Body of pancreas (tissue), 4 donors: Measurements from ENCODE around the gene RHAG. TPM values are rescaled to one million over a fixed set of nuclear protein-coding genes. Genes with fewer than 3 reads are reported as not detected.
"Not testable (repeated sequence)": the region's sequence is repeated elsewhere in the genome, so short reads cannot be mapped to it uniquely, and the experiment has no call there.

ENCODE experiments used
- ATAC-seq: fragments of 150-250 bp; one replicate; pipeline ENCODE4 v1.9.1; 2016
- DNase-seq, 4 donors: peaks; one replicate each; pipeline ENCODE4 v3.0.0-alpha.2; 2019
- H3K27ac ChIP-seq, 4 donors: fragments of 200-600 bp; sonication (generic); 1 replicate in 3 of 4; 2 replicates in 1 of 4; pipeline versions ENCODE4 v1.5.1 to v1.6.1; 2016 to 2019; ENCODE audit warnings: mild to moderate bottlenecking in 1 of 4, mixed read lengths in 1 of 4, moderate library complexity in 1 of 4
- H3K27me3 ChIP-seq, 2 donors: fragments of 200-600 bp; sonication (generic); one replicate each; pipeline ENCODE4 v1.6.0; 2016; ENCODE audit warnings: mild to moderate bottlenecking in 1 of 2
- H3K36me3 ChIP-seq, 2 donors: fragments of 200-600 bp; sonication (generic); replicated peaks in 1 of 2; 2 replicates each; pipeline ENCODE4 v1.5.1; 2016; ENCODE audit warnings: low read depth in 2 of 2; ENCODE audit not compliant: insufficient read depth in 1 of 2
- H3K4me1 ChIP-seq: fragments of 200-600 bp; sonication (generic); one replicate; pipeline ENCODE4 v1.6.0; 2016
- H3K4me3 ChIP-seq, 2 donors: fragments of 200-600 bp; sonication (generic); 1 replicate in 1 of 2; 2 replicates in 1 of 2; pipeline ENCODE4 v1.5.1; 2016 to 2019
- H3K9me3 ChIP-seq, 3 donors: fragments of 200-600 bp; sonication (generic); 1 replicate in 2 of 3; 2 replicates in 1 of 3; pipeline ENCODE4 v1.5.1; 2016
- CTCF ChIP-seq, 7 experiments: fragments of 450-650 bp in 4 of 7; fragments of 200-600 bp in 3 of 7; sonication (generic) in 3 of 7; IDR thresholded peaks; one replicate each; pipeline ENCODE4 v1.5.1; 2016 to 2019; ENCODE audit warnings: antibody characterized with exemption in 7 of 7
- POLR2A ChIP-seq, 3 donors: fragments of 450-650 bp; IDR thresholded peaks; one replicate each; pipeline ENCODE4 v1.6.1; 2016; ENCODE audit warnings: antibody characterized with exemption in 3 of 3, mild to moderate bottlenecking in 2 of 3
- WGBS, 2 donors: methylation state at CpG; one replicate each; pipeline ENCODE4 v1.1.5; 2017; 5-methylcytosine and 5-hydroxymethylcytosine counted together
- intact Hi-C: fragments of 100-400 bp; cut with DNase I; formaldehyde crosslinking; loops from one replicate; pipeline ENCODE4 v1.15.1; 2023
- total RNA-seq, 2 donors: library from RNA; depleted of rRNA; stranded (reverse); fragments of >200 nt; gene quantifications; one replicate each; pipeline ENCODE4 v1.1.0, GENCODE V29; 2016

RHAG gene
- total RNA-seq, 2 donors from 2014 or later = not detected

- ATAC-seq = no peak
- H3K27ac ChIP-seq = no peak overlapping the region
These were observed 30.5 kb upstream of the RHAG start for GRCh38 chr6:49666930-49667757.

GRCh38 chr6:49666480-49666879 lies 29.8 kb upstream of the RHAG start:
- WGBS, 2 donors = 39 to 49% methylated on average over 1 of the region's 1 CpG
- no peaks in the 10 kb centered on the region for H3K27me3 ChIP-seq
- no peak for DNase-seq
- no peak for ATAC-seq
- H3K4me1 ChIP-seq = no peaks in the 10 kb centered on the region
- intact Hi-C loops = no loop called here
- H3K4me3 ChIP-seq = no peak overlapping the region
- no peak overlapping the region for H3K27ac ChIP-seq
- no peak for TF ChIP-seq POLR2A (IDR thresholded peaks at IDR 0.05)
- TF ChIP-seq CTCF (IDR thresholded peaks at IDR 0.05) = no peak
- no peaks in the 10 kb centered on the region for H3K9me3 ChIP-seq
- H3K36me3 ChIP-seq = no peaks in the 10 kb centered on the region

More at GRCh38 chr6:49666930-49667757, 30.5 kb upstream of the RHAG start:
- Histone ChIP-seq H3K36me3 (no peaks in the 10 kb centered on the region), H3K9me3 (no peaks in the 10 kb centered on the region), H3K27me3 (no peaks in the 10 kb centered on the region), H3K4me3 (no peak overlapping the region), H3K4me1 (no peaks in the 10 kb centered on the region)
- TF ChIP-seq CTCF (IDR thresholded peaks at IDR 0.05) = no peak
- no peak for TF ChIP-seq POLR2A (IDR thresholded peaks at IDR 0.05)
- DNase-seq = no peak
- WGBS, 2 donors = 49 to 59% methylated on average over 5 of the region's 5 CpGs
- intact Hi-C loops = no loop called here

GRCh38 chr6:49664817-49665216 lies 28.2 kb upstream of the RHAG start:
- DNase-seq = no peak
- Histone ChIP-seq H3K4me3 (no peak overlapping the region), H3K36me3 (no peaks in the 10 kb centered on the region), H3K27ac (no peak overlapping the region), H3K4me1 (no peaks in the 10 kb centered on the region), H3K9me3 (no peaks in the 10 kb centered on the region), H3K27me3 (no peaks in the 10 kb centered on the region)
- intact Hi-C loops = no loop called here
- 67 to 68% methylated on average over 3 of the region's 3 CpGs for WGBS, 2 donors
- ATAC-seq = no peak
- TF ChIP-seq CTCF (IDR thresholded peaks at IDR 0.05) = no peak
- TF ChIP-seq POLR2A (IDR thresholded peaks at IDR 0.05) = no peak

GRCh38 chr6:49664054-49664453 lies 27.4 kb upstream of the RHAG start:
- H3K36me3 ChIP-seq, H3K4me1 ChIP-seq, H3K27ac ChIP-seq, H3K9me3 ChIP-seq, ATAC-seq, H3K27me3 ChIP-seq, DNase-seq, H3K4me3 ChIP-seq, intact Hi-C loops: not testable (repeated sequence)
- 74 to 79% methylated on average over 1 of the region's 1 CpG for WGBS, 2 donors

GRCh38 chr6:49662892-49663261 lies 26.2 kb upstream of the RHAG start:
- Histone ChIP-seq H3K9me3 (no peaks in the 10 kb centered on the region), H3K36me3 (no peaks in the 10 kb centered on the region), H3K27me3 (no peaks in the 10 kb centered on the region), H3K27ac (no peak overlapping the region), H3K4me1 (no peaks in the 10 kb centered on the region), H3K4me3 (no peak overlapping the region)
- intact Hi-C loops = no loop called here
- TF ChIP-seq POLR2A (IDR thresholded peaks at IDR 0.05) (no peak), CTCF (IDR thresholded peaks at IDR 0.05) (no peak)
- DNase-seq (no peak), ATAC-seq (no peak)
- WGBS, 2 donors = 66 to 78% methylated on average over 1 of the region's 1 CpG
